GM23338 (cell line): ENCODE measurements around the gene R3HDM2. TPM values are rescaled to one million over a fixed set of nuclear protein-coding genes. Genes with fewer than 3 reads are reported as not detected.
A peak's percentile ranks its signal among the peaks of the same experiment; 100 is the strongest.

Experiments
- ATAC-seq: fragments of 200-7000 bp; cut with Tn5 transposase; 3 replicates; pipeline ENCODE4 v1.9.1; 2020
- DNase-seq: peaks from one replicate; pipeline ENCODE4 v3.0.0-alpha.2; 2015; ENCODE audit warnings: low spot score
- H2AFZ ChIP-seq: fragments of 200-600 bp; sonication (generic); 2 replicates; pipeline ENCODE4 v1.8.0; 2016; ENCODE audit warnings: antibody characterized with exemption, mild to moderate bottlenecking, moderate library complexity
- H3F3A ChIP-seq: fragments of 200-600 bp; sonication (generic); replicated peaks from 2 replicates; pipeline ENCODE4 v1.8.0; 2017; ENCODE audit warnings: antibody characterized with exemption, mixed run types, low read depth
- H3K27ac ChIP-seq: fragments of 200-600 bp; sonication (generic); 2 replicates; pipeline ENCODE4 v1.6.1; 2016; ENCODE audit warnings: low read depth
- H3K27me3 ChIP-seq: fragments of 200-600 bp; sonication (generic); 2 replicates; pipeline ENCODE4 v1.8.0; 2016; ENCODE audit warnings: mild to moderate bottlenecking, mixed run types, moderate library complexity; ENCODE audit not compliant: insufficient read depth
- H3K36me3 ChIP-seq: fragments of 200-600 bp; sonication (generic); 2 replicates; pipeline ENCODE4 v1.8.0; 2016; ENCODE audit warnings: mild to moderate bottlenecking; ENCODE audit not compliant: insufficient read depth
- H3K4me1 ChIP-seq: fragments of 200-600 bp; sonication (generic); 2 replicates; pipeline ENCODE4 v1.8.0; 2016; ENCODE audit warnings: mild to moderate bottlenecking, moderate library complexity; ENCODE audit not compliant: insufficient read depth
- H3K4me2 ChIP-seq: fragments of 200-600 bp; sonication (generic); 2 replicates; pipeline ENCODE4 v1.7.1; 2017; ENCODE audit warnings: mixed run types
- H3K4me3 ChIP-seq: fragments of 200-600 bp; sonication (generic); 2 replicates; pipeline ENCODE4 v1.6.1; 2016; ENCODE audit warnings: mixed run types
- H3K79me2 ChIP-seq: fragments of 200-600 bp; sonication (generic); replicated peaks from 2 replicates; pipeline ENCODE4 v1.8.0; 2017; ENCODE audit warnings: mild to moderate bottlenecking; ENCODE audit not compliant: insufficient read depth
- H3K9me2 ChIP-seq: fragments of 200-600 bp; sonication (generic); 2 replicates; pipeline ENCODE4 v1.8.0; 2017; ENCODE audit not compliant: insufficient read depth
- H4K20me1 ChIP-seq: fragments of 200-600 bp; sonication (generic); replicated peaks from 2 replicates; pipeline ENCODE4 v1.8.0; 2017; ENCODE audit warnings: mild to moderate bottlenecking; ENCODE audit not compliant: insufficient read depth
- H3K27ac Mint-ChIP-seq: 2 replicates; pipeline ENCODE4 v1.8.0; 2020; ENCODE audit warnings: inconsistent platforms, mild to moderate bottlenecking, moderate library complexity, mixed read lengths
- H3K27me3 Mint-ChIP-seq: 3 replicates; pipeline ENCODE4 v1.8.0; 2022; ENCODE audit warnings: low read depth, mild to moderate bottlenecking, moderate library complexity, mixed read lengths, inconsistent platforms; ENCODE audit not compliant: insufficient read depth, poor library complexity
- H3K36me3 Mint-ChIP-seq: 3 replicates; pipeline ENCODE4 v1.8.0; 2021; ENCODE audit warnings: low read depth, mild to moderate bottlenecking, inconsistent platforms, moderate library complexity, mixed read lengths
- H3K4me1 Mint-ChIP-seq: 3 replicates; pipeline ENCODE4 v1.8.0; 2020; ENCODE audit warnings: mild to moderate bottlenecking, inconsistent platforms, mixed read lengths
- H3K4me3 Mint-ChIP-seq: 3 replicates; pipeline ENCODE4 v1.8.0; 2021; ENCODE audit warnings: moderate library complexity, mild to moderate bottlenecking, inconsistent platforms, mixed read lengths
- H3K9me3 Mint-ChIP-seq: 3 replicates; pipeline ENCODE4 v1.8.0; 2020; ENCODE audit warnings: moderate library complexity, mild to moderate bottlenecking, inconsistent platforms, mixed read lengths
- CREB1 ChIP-seq: fragments of 250-450 bp; sonication (Bioruptor Pico); IDR thresholded peaks from 2 replicates; pipeline ENCODE4 v1.5.0; 2020; ENCODE audit warnings: low read depth, mild to moderate bottlenecking, moderate library complexity
- CTCF ChIP-seq, 2 experiments: fragments of 200-600 bp in 1 of 2; sonication (generic) in 1 of 2; conservative IDR thresholded peaks; 2 replicates each; pipeline versions ENCODE4 v1.5.1 to v1.6.1; 2016 to 2017; ENCODE audit warnings: antibody characterized with exemption in 2 of 2, low read depth in 2 of 2, mild to moderate bottlenecking in 2 of 2, moderate library complexity in 1 of 2
- ETS1 ChIP-seq: IDR thresholded peaks from 2 replicates; pipeline ENCODE4 v1.6.1; 2016; ENCODE audit warnings: antibody characterized with exemption
- EZH2 ChIP-seq: fragments of 200-600 bp; sonication (generic); IDR thresholded peaks from one replicate; pipeline ENCODE4 v1.8.0; 2017; ENCODE audit warnings: antibody characterized with exemption, mild to moderate bottlenecking, low read depth; ENCODE audit not compliant: unreplicated experiment
- EZH2phosphoT487 ChIP-seq: fragments of 200-600 bp; sonication (generic); IDR thresholded peaks from one replicate; pipeline ENCODE4 v1.8.1; 2018; ENCODE audit warnings: antibody characterized with exemption; ENCODE audit not compliant: unreplicated experiment
- JUNB ChIP-seq: IDR thresholded peaks from one replicate; pipeline ENCODE4 v1.6.1; 2016; ENCODE audit warnings: antibody characterized with exemption; ENCODE audit not compliant: unreplicated experiment
- NANOG ChIP-seq: IDR thresholded peaks from 2 replicates; pipeline ENCODE4 v1.6.1; 2016; ENCODE audit warnings: antibody characterized with exemption, borderline replicate concordance
- POLR2AphosphoS5 ChIP-seq: IDR thresholded peaks from 2 replicates; pipeline ENCODE4 v1.6.1; 2016; ENCODE audit warnings: antibody characterized with exemption, low read depth
- STAT1 ChIP-seq: IDR thresholded peaks from one replicate; pipeline ENCODE4 v1.6.1; 2016; ENCODE audit warnings: antibody characterized with exemption; ENCODE audit not compliant: unreplicated experiment
- ZNF114 ChIP-seq: fragments of 250-450 bp; sonication (Bioruptor Pico); IDR thresholded peaks from 2 replicates; pipeline ENCODE4 v1.5.0; 2020; ENCODE audit warnings: mild to moderate bottlenecking, moderate library complexity
- ZNF331 ChIP-seq: fragments of 250-450 bp; sonication (Bioruptor Pico); IDR thresholded peaks from 2 replicates; pipeline ENCODE4 v1.5.0; 2020; ENCODE audit warnings: low read depth, mild to moderate bottlenecking, moderate library complexity
- ZNF462 ChIP-seq: fragments of 250-450 bp; sonication (Bioruptor Pico); IDR thresholded peaks from 2 replicates; pipeline ENCODE4 v1.5.0; 2020; ENCODE audit warnings: mild to moderate bottlenecking, moderate library complexity
- polyA plus RNA-seq: library from polyadenylated mRNA; unstranded; fragments of >200 nt; fragmentation: Nextera tagmentation; extraction: Ambion mirVana; gene quantifications from 2 replicates; pipeline ENCODE4 v1.2.1, GENCODE V29; 2016
- total RNA-seq: library from RNA; depleted of rRNA; stranded (reverse); fragments of >200 nt; shearing (Covaris generic); gene quantifications from 2 replicates; pipeline ENCODE4 v1.2.3, GENCODE V29; 2014

The R3HDM2 gene
- total and polyA plus RNA-seq, 2 experiments from 2014 or later: 9.6 to 19.6 TPM

- no peak overlapping the region for H3K4me3 ChIP-seq
- DNase-seq: no peak
- H3K9me3 Mint-ChIP-seq: peaks cover 16% of the 10 kb centered on the region
- no peaks in the 10 kb centered on the region for H3K79me2 ChIP-seq
- no peaks in the 10 kb centered on the region for H4K20me1 ChIP-seq
- no peaks in the 10 kb centered on the region for H3K27me3 ChIP-seq
- H3F3A ChIP-seq: no peaks in the 10 kb centered on the region
- H3K4me3 Mint-ChIP-seq: no peak overlapping the region
- ATAC-seq: no peak
- H3K36me3 ChIP-seq: peaks cover 3% of the 10 kb centered on the region
- H3K27ac ChIP-seq: no peak overlapping the region
- no peak overlapping the region for H2AFZ ChIP-seq
- no peak for TF ChIP-seq STAT1
- H3K4me2 ChIP-seq: no peak overlapping the region
- no peaks in the 10 kb centered on the region for H3K4me1 Mint-ChIP-seq
- no peaks in the 10 kb centered on the region for H3K4me1 ChIP-seq
- no peak overlapping the region for H3K27ac Mint-ChIP-seq
- no peaks in the 10 kb centered on the region for H3K9me2 ChIP-seq
- H3K27me3 Mint-ChIP-seq: peaks cover 5% of the 10 kb centered on the region
- H3K36me3 Mint-ChIP-seq: peaks cover 16% of the 10 kb centered on the region
These were observed 60.8 kb downstream of the R3HDM2 start for GRCh38 chr12:57370072-57370471.

GRCh38 chr12:57369202-57369601 is 61.6 kb downstream of the R3HDM2 start:
- Histone ChIP-seq H3K9me2 (no peaks in the 10 kb centered on the region), H3K27ac (0 out of 2 replicates have a peak overlapping the region, but pooled peaks have one; percentile 29), H3K36me3 (peaks cover 3% of the 10 kb centered on the region), H3K27me3 (no peaks in the 10 kb centered on the region), H3K79me2 (no peaks in the 10 kb centered on the region), H3K4me2 (no peak overlapping the region), H3K4me3 (no peak overlapping the region), H3F3A (no peaks in the 10 kb centered on the region), H4K20me1 (no peaks in the 10 kb centered on the region), H3K4me1 (no peaks in the 10 kb centered on the region), H2AFZ (no peak overlapping the region)
- Mint-ChIP-seq H3K4me3 (no peak overlapping the region), H3K27me3 (peaks cover 5% of the 10 kb centered on the region), H3K36me3 (peaks cover 16% of the 10 kb centered on the region), H3K4me1 (no peaks in the 10 kb centered on the region), H3K27ac (no peak overlapping the region), H3K9me3 (peaks cover 16% of the 10 kb centered on the region)
- ATAC-seq (no peak), DNase-seq (no peak)
- TF ChIP-seq CREB1 (CRISPR knock-in tag): no peak
- no peak for TF ChIP-seq NANOG
- TF ChIP-seq POLR2AphosphoS5: no peak
- TF ChIP-seq EZH2phosphoT487: no peak
- TF ChIP-seq ZNF462 (CRISPR knock-in tag): no peak
- TF ChIP-seq EZH2: no peak
- TF ChIP-seq STAT1: no peak
- TF ChIP-seq CTCF (conservative IDR thresholded peaks at IDR 0.05; ENCODE audit: low read depth in 2 of 2): no peak
- no peak for TF ChIP-seq ZNF114 (CRISPR knock-in tag)
- no peak for TF ChIP-seq ZNF331 (CRISPR knock-in tag)
- no peak for TF ChIP-seq ETS1
- TF ChIP-seq JUNB: no peak
